HG02840 (cell line): ENCODE data around the gene ACOT7.

Source experiments
- ATAC-seq: cut with Tn5 transposase; IDR thresholded peaks from one replicate; pipeline ENCODE4 v1.9.1; 2021; ENCODE audit warnings: mild to moderate bottlenecking, moderate library complexity, moderate number of reproducible peaks; ENCODE audit not compliant: unreplicated experiment, low FRiP score

ACOT7 gene

GRCh38 chr1:6424619-6425593 is 31.3 kb upstream of the ACOT7 start, which contains the start of gene ESPN:
ESPN (plus strand) TSS chr1:6424776; CDS start chr1:6424956, 180 bp downstream.
- no peak for ATAC-seq

- ATAC-seq: no peak
These were observed 30.5 kb upstream of the ACOT7 start for GRCh38 chr1:6424000-6424565.

GRCh38 chr1:6423321-6423999 is 29.9 kb upstream of the ACOT7 start:
- no peak for ATAC-seq

GRCh38 chr1:6421266-6421665 is 27.7 kb upstream of the ACOT7 start:
- no peak for ATAC-seq

GRCh38 chr1:6420454-6421042 is 27.0 kb upstream of the ACOT7 start:
- ATAC-seq: no peak

- no peak for ATAC-seq
These were observed 26.4 kb upstream of the ACOT7 start, which contains the start of gene HES2 for GRCh38 chr1:6419804-6420453. HES2 (minus strand) TSS chr1:6419919; CDS start chr1:6419820, 99 bp downstream.

- ATAC-seq: no peak
These were observed 25.8 kb upstream of the ACOT7 start for GRCh38 chr1:6419397-6419803.

GRCh38 chr1:6418668-6419396 is 25.3 kb upstream of the ACOT7 start:
- no peak for ATAC-seq

- ATAC-seq: no peak
These were observed 24.5 kb upstream of the ACOT7 start for GRCh38 chr1:6417961-6418667.

GRCh38 chr1:6416906-6417305 is 23.3 kb upstream of the ACOT7 start:
- ATAC-seq: no peak

- ATAC-seq: no peak
These were observed 22.7 kb upstream of the ACOT7 start for GRCh38 chr1:6416295-6416656.

GRCh38 chr1:6414881-6415626 is 21.5 kb upstream of the ACOT7 start:
- no peak for ATAC-seq

- no peak for ATAC-seq
These were observed 20.9 kb upstream of the ACOT7 start for GRCh38 chr1:6414443-6414844.

- no peak for ATAC-seq
These were observed 19.3 kb upstream of the ACOT7 start for GRCh38 chr1:6412896-6413295.

GRCh38 chr1:6410248-6410893 is 16.8 kb upstream of the ACOT7 start:
- ATAC-seq: no peak

GRCh38 chr1:6409733-6410132 is 16.2 kb upstream of the ACOT7 start:
- ATAC-seq: no peak

- no peak for ATAC-seq
These were observed 15.5 kb upstream of the ACOT7 start for GRCh38 chr1:6409053-6409452.

- no peak for ATAC-seq
These were observed 14.5 kb upstream of the ACOT7 start for GRCh38 chr1:6408023-6408422.
